ENCODE results near the gene ZNF280A.

Gene ZNF280A

DNA sequence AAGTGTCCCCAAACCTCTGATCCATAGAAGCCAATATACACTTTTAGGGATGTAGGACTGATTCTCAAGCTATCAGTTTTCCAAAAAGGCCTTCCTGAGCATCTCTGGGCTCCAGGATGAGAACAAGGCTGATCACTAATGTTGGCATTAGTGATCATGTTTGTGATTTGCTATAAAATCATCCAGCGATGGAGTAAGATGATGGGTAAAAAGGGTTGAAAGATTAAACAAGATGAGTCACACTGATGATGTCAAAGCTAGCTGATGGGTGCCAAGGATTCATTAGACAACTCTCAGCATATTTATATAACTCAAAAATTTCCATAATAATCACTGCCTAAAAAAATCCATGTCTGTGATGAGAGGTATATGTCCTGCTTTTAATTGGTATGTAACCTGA, 54.3 kb downstream of the ZNF280A start:
- no peak for DNase-seq

DNA sequence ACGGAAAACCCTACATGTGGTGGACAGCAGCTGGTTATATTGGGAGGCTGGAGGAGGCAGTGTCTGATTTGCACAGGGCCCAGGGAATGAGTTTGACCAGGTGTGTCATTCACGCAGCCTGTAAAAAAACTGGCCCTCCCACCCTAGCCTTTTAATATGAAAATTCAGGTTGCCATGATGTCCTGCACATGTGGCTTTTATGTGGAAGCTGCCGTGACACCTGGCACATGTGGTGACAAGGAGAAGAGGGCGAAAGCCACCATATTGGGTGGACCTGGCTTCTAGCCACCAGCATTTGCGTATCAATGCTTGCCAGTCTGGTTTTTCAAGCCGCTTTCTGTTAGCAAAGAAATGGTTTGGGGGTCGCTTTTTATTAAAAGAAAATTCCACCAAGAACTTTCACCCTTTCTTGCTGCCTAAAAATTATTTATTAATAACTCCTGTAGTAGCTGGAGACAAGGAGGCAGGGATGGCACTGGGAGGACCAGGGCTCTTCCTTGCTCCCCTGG, 54.9 kb downstream of the ZNF280A start:
- no peak for DNase-seq

DNA sequence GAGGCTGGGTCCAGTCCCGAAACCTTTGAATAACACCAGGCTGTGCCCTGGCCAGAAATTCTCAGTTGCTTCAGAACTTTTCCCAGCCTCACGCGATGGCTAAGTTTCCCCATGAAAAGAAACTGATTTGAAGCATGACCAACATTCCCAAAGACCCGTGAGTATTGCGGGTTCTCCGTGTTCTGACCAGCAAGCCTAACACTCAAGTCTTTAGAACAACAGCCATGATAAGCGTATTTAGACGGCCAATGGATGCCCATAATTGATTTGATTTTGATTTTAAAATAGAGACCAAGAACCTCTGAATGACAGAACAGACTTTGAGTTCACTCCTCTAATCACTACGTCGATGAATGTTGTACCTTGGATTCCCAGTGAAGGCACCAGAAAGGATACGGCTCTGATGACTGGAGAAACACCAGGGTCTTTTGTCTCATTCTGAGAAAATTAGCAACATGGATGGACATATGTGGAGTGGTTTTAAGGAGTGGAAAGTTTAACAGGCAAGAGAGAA, 55.5 kb downstream of the ZNF280A start:
- DNase-seq, result no peak

DNA sequence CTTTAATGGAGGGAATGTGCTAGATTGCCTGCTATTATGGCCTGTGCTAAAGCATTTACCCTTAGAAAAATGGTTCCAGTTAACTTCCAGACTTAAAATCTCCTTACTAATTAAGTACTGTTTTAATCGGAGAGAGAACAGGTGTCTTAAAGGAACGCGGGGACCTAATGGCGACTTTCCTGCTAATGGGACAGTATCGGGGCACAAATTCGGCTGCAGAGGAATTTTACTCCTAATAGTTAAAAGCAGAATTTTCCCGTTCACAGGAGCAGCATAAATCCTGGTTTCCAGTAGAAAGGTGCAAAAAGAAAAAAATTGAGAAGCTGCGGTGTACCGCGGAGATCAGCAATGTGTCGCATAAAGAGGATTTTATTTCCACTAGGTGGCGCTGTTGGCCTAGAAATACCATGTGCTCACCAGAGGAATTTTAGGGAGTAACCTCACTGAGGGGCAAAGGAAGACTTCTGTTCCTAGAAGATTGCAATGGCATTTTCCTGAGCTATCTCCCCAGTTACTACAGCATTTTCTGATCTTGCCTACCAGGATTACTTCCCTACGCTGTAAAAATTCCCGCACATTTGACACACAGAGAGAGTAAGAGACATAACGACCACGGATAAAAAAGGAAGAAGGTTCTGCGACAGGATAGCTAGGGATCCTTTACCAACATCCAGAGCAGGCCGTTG, 56.1 kb downstream of the ZNF280A start:
- peak; percentile 39 for DNase-seq

All from COR-L47 (cell line).